ENCODE results near the gene ITGBL1. TPM values are rescaled to one million over a fixed set of nuclear protein-coding genes. Genes with fewer than 3 reads are reported as not detected.

ITGBL1 gene
- total RNA-seq, 2 experiments from 2014 or later = 0.05 TPM; not detected in 1

GRCh38 chr13:101649488-101650126 is 197.1 kb downstream of the ITGBL1 start:
- H3K27ac Mint-ChIP-seq = no peak overlapping the region

GRCh38 chr13:101654883-101655282 is 202.4 kb downstream of the ITGBL1 start:
- H3K4me3 Mint-ChIP-seq = no peak overlapping the region
- peaks cover 9% of the 10 kb centered on the region for H3K27me3 Mint-ChIP-seq
- no peaks in the 10 kb centered on the region for H3K36me3 Mint-ChIP-seq
- CTCF ChIA-PET = no interaction called here
- no peaks in the 10 kb centered on the region for H3K9me3 Mint-ChIP-seq (ENCODE audit: low read depth)
- DNase-seq (no peak), ATAC-seq (no peak)
- H3K27ac Mint-ChIP-seq = no peak overlapping the region
- H3K4me1 Mint-ChIP-seq = no peaks in the 10 kb centered on the region

More at GRCh38 chr13:101649488-101650126, 197.1 kb downstream of the ITGBL1 start:
- Mint-ChIP-seq H3K9me3 (ENCODE audit: low read depth) (no peaks in the 10 kb centered on the region), H3K4me3 (no peak overlapping the region), H3K36me3 (no peaks in the 10 kb centered on the region), H3K27me3 (peaks cover 8% of the 10 kb centered on the region), H3K4me1 (peaks cover 1% of the 10 kb centered on the region)
- CTCF ChIA-PET = no interaction called here
- no peak for DNase-seq
- ATAC-seq = no peak

GRCh38 chr13:101655435-101655834 is 203.0 kb downstream of the ITGBL1 start:
- Mint-ChIP-seq H3K36me3 (no peaks in the 10 kb centered on the region), H3K9me3 (ENCODE audit: low read depth) (no peaks in the 10 kb centered on the region)
- no peak for DNase-seq

GRCh38 chr13:101660711-101661110 is 208.2 kb downstream of the ITGBL1 start:
- no peaks in the 10 kb centered on the region for H3K9me3 Mint-ChIP-seq (ENCODE audit: low read depth)
- CTCF ChIA-PET = no interaction called here
- H3K4me1 Mint-ChIP-seq = no peaks in the 10 kb centered on the region
- ATAC-seq (no peak), DNase-seq (no peak)
- H3K4me3 Mint-ChIP-seq = no peak overlapping the region
- H3K27me3 Mint-ChIP-seq = peaks cover 6% of the 10 kb centered on the region
- no peaks in the 10 kb centered on the region for H3K36me3 Mint-ChIP-seq
- H3K27ac Mint-ChIP-seq = no peak overlapping the region

More at GRCh38 chr13:101655435-101655834, 203.0 kb downstream of the ITGBL1 start:
- ATAC-seq = no peak
- peaks cover 7% of the 10 kb centered on the region for H3K27me3 Mint-ChIP-seq
- no peak overlapping the region for H3K27ac Mint-ChIP-seq
- CTCF ChIA-PET = no interaction called here
- H3K4me1 Mint-ChIP-seq = no peaks in the 10 kb centered on the region
- H3K4me3 Mint-ChIP-seq = no peak overlapping the region

- Mint-ChIP-seq H3K4me3 (no peak overlapping the region), H3K9me3 (ENCODE audit: low read depth) (no peaks in the 10 kb centered on the region), H3K4me1 (no peaks in the 10 kb centered on the region), H3K36me3 (no peaks in the 10 kb centered on the region), H3K27me3 (peaks cover 6% of the 10 kb centered on the region), H3K27ac (no peak overlapping the region)
- DNase-seq (no peak), ATAC-seq (no peak)
- CTCF ChIA-PET = no interaction called here
Observed at GRCh38 chr13:101661839-101662238, 209.4 kb downstream of the ITGBL1 start.

GRCh38 chr13:101673360-101674105 is 221.1 kb downstream of the ITGBL1 start:
- H3K4me3 Mint-ChIP-seq = no peak overlapping the region
- H3K36me3 Mint-ChIP-seq = no peaks in the 10 kb centered on the region
- H3K27ac Mint-ChIP-seq = no peak overlapping the region
- H3K9me3 Mint-ChIP-seq (ENCODE audit: low read depth) = no peaks in the 10 kb centered on the region
- no peaks in the 10 kb centered on the region for H3K27me3 Mint-ChIP-seq
- ATAC-seq = no peak
- H3K4me1 Mint-ChIP-seq = peaks cover 2% of the 10 kb centered on the region
- CTCF ChIA-PET = no interaction called here
- DNase-seq = no peak

- CTCF ChIA-PET = no interaction called here
- no peak for DNase-seq
- no peaks in the 10 kb centered on the region for H3K9me3 Mint-ChIP-seq (ENCODE audit: low read depth)
- ATAC-seq = no peak
- no peaks in the 10 kb centered on the region for H3K36me3 Mint-ChIP-seq
- peaks cover 9% of the 10 kb centered on the region for H3K27me3 Mint-ChIP-seq
- no peaks in the 10 kb centered on the region for H3K4me1 Mint-ChIP-seq
- H3K4me3 Mint-ChIP-seq = no peak overlapping the region
- no peak overlapping the region for H3K27ac Mint-ChIP-seq
Observed at GRCh38 chr13:101681834-101682233, 229.4 kb downstream of the ITGBL1 start.

- Mint-ChIP-seq H3K4me3 (no peak overlapping the region), H3K36me3 (no peaks in the 10 kb centered on the region), H3K27me3 (peaks cover 18% of the 10 kb centered on the region), H3K9me3 (ENCODE audit: low read depth) (no peaks in the 10 kb centered on the region), H3K4me1 (no peaks in the 10 kb centered on the region), H3K27ac (no peak overlapping the region)
- no peak for DNase-seq
- CTCF ChIA-PET = no interaction called here
- ATAC-seq = no peak
Observed at GRCh38 chr13:101686003-101686402, 233.5 kb downstream of the ITGBL1 start.

GRCh38 chr13:101690871-101691270 is 238.4 kb downstream of the ITGBL1 start:
- Mint-ChIP-seq H3K27ac (no peak overlapping the region), H3K4me1 (no peaks in the 10 kb centered on the region), H3K9me3 (ENCODE audit: low read depth) (no peaks in the 10 kb centered on the region), H3K36me3 (no peaks in the 10 kb centered on the region), H3K27me3 (peaks cover 11% of the 10 kb centered on the region), H3K4me3 (no peak overlapping the region)
- CTCF ChIA-PET = no interaction called here
- DNase-seq (no peak), ATAC-seq (no peak)

- Mint-ChIP-seq H3K36me3 (no peaks in the 10 kb centered on the region), H3K9me3 (ENCODE audit: low read depth) (no peaks in the 10 kb centered on the region), H3K4me3 (no peak overlapping the region), H3K27me3 (peaks cover 11% of the 10 kb centered on the region), H3K27ac (no peak overlapping the region), H3K4me1 (no peaks in the 10 kb centered on the region)
- no peak for DNase-seq
- ATAC-seq = no peak
- CTCF ChIA-PET = no interaction called here
Observed at GRCh38 chr13:101691341-101691860, 238.9 kb downstream of the ITGBL1 start.

- CTCF ChIA-PET = no interaction called here
- no peaks in the 10 kb centered on the region for H3K4me1 Mint-ChIP-seq
- H3K9me3 Mint-ChIP-seq (ENCODE audit: low read depth) = no peaks in the 10 kb centered on the region
- no peak for ATAC-seq
- peaks cover 2% of the 10 kb centered on the region for H3K27me3 Mint-ChIP-seq
- H3K4me3 Mint-ChIP-seq = no peak overlapping the region
- no peak for DNase-seq
- no peaks in the 10 kb centered on the region for H3K36me3 Mint-ChIP-seq
- no peak overlapping the region for H3K27ac Mint-ChIP-seq
Observed at GRCh38 chr13:101695870-101696516, 243.5 kb downstream of the ITGBL1 start.

GRCh38 chr13:101697745-101698144 is 245.3 kb downstream of the ITGBL1 start:
- Mint-ChIP-seq H3K4me3 (no peak overlapping the region), H3K9me3 (ENCODE audit: low read depth) (no peaks in the 10 kb centered on the region), H3K27me3 (no peaks in the 10 kb centered on the region), H3K36me3 (no peaks in the 10 kb centered on the region), H3K27ac (no peak overlapping the region), H3K4me1 (no peaks in the 10 kb centered on the region)
- CTCF ChIA-PET = no interaction called here
- no peak for DNase-seq
- no peak for ATAC-seq

- CTCF ChIA-PET = no interaction called here
- DNase-seq = no peak
- ATAC-seq = no peak
- H3K4me1 Mint-ChIP-seq = no peaks in the 10 kb centered on the region
- no peak overlapping the region for H3K4me3 Mint-ChIP-seq
- H3K27me3 Mint-ChIP-seq = peaks cover 4% of the 10 kb centered on the region
- H3K36me3 Mint-ChIP-seq = no peaks in the 10 kb centered on the region
- H3K27ac Mint-ChIP-seq = no peak overlapping the region
- no peaks in the 10 kb centered on the region for H3K9me3 Mint-ChIP-seq (ENCODE audit: low read depth)
Observed at GRCh38 chr13:101698400-101698799, 245.9 kb downstream of the ITGBL1 start.

GRCh38 chr13:101700598-101700997 is 248.1 kb downstream of the ITGBL1 start:
- H3K4me1 Mint-ChIP-seq = no peaks in the 10 kb centered on the region
- no peaks in the 10 kb centered on the region for H3K36me3 Mint-ChIP-seq
- H3K27me3 Mint-ChIP-seq = peaks cover 7% of the 10 kb centered on the region
- ATAC-seq (no peak), DNase-seq (no peak)
- CTCF ChIA-PET = no interaction called here
- no peaks in the 10 kb centered on the region for H3K9me3 Mint-ChIP-seq (ENCODE audit: low read depth)
- H3K27ac Mint-ChIP-seq = no peak overlapping the region
- H3K4me3 Mint-ChIP-seq = no peak overlapping the region

All from activated CD8-positive, alpha-beta memory T cell treated with anti-CD3 and anti-CD28 coated beads, Interleukin-2, amount 10 ng/mL, durations not matched to agents 7 days and 5 days (primary cell).